Measurements from ENCODE around the gene NSUN6. TPM values are rescaled to one million over a fixed set of nuclear protein-coding genes. Genes with fewer than 3 reads are reported as not detected.
A peak's percentile ranks its signal among the peaks of the same experiment; 100 is the strongest.
"Not testable (repeated sequence)": the region's sequence is repeated elsewhere in the genome, so short reads cannot be mapped to it uniquely, and the experiment has no call there.

NSUN6 gene
- total and polyA plus RNA-seq, 10 of the 15 experiments (the other 5 are each of a cell fraction or from before 2014, with no cell fraction given) = 10.2 to 25.0 (median 15.6) TPM

DNA sequence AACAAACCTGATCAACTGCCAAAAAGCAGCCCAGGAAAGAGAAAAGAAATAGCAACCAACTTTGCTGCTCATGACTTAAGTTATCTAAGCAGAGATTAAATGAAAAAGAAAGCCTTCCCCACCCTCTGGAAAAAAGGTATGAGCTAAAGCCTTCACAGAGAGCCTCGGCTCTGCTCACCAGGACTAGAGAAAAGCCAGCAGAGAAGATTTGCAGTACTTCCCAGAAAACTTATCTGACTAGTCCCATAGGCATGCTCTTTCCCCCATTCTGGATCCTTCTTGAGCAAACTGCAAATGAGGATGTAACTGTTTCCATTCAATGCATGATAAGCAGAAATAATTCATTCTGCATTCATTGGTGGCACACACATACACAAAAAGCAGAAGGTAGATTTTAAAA is 27.7 kb downstream of the NSUN6 start:
- ChIA-PET RAD21 (ENCODE audit: unreplicated experiment) (interaction anchor here (1.0 kb wide), 1 partner anchor 33 kb away, joined by 3 read pairs; no protein-coding TSS in a partner anchor), POLR2A (interaction anchor here (0.6 kb wide), 1 partner anchor 127 kb away, joined by 4 read pairs; no protein-coding TSS in a partner anchor), SMC1A (ENCODE audit: uncharacterized antibody, unreplicated experiment) (interaction anchor here (0.6 kb wide), 1 partner anchor 860 kb away, joined by 3 read pairs; no protein-coding TSS in a partner anchor)
- BruUV-seq (replicated peaks); H3K79me2 ChIP-seq (ENCODE audit: control insufficient read depth, insufficient read depth, low read length); H3K9ac ChIP-seq (ENCODE audit: control insufficient read depth, insufficient read depth, low read length); DNase-seq (ENCODE audit: low read depth, low spot score); H3K4me2 ChIP-seq (ENCODE audit: control insufficient read depth, insufficient read depth); H3K27ac ChIP-seq (ENCODE audit: control insufficient read depth, insufficient read depth); H4K20me1 ChIP-seq (ENCODE audit: control insufficient read depth, insufficient read depth); H3K4me1 ChIP-seq (ENCODE audit: control insufficient read depth, insufficient read depth, low read length); FAIRE-seq; H3K9me3 ChIP-seq (replicated peaks; ENCODE audit: control insufficient read depth, insufficient read depth, low read length); H3K36me3 ChIP-seq (ENCODE audit: control insufficient read depth in 2 of 2, insufficient read depth in 2 of 2, low read length in 1 of 2); in situ Hi-C loops (cut with MboI); H2AFZ ChIP-seq (ENCODE audit: control insufficient read depth, low read depth, low read length); H3K27me3 ChIP-seq (replicated peaks in 1 of 2; ENCODE audit: control insufficient read depth in 2 of 2, insufficient read depth in 2 of 2, low read length in 1 of 2); ATAC-seq; H3K4me3 ChIP-seq; CTCF ChIA-PET; intact Hi-C loops (cut with micrococcal nuclease; ENCODE audit: unreplicated experiment): not testable (repeated sequence)
- WGBS (ENCODE audit: insufficient coverage, insufficient replicate concordance, low lambda C conversion rate, missing lambda C conversion rate) = 100% methylated on average over 1 of the region's 1 CpG

DNA sequence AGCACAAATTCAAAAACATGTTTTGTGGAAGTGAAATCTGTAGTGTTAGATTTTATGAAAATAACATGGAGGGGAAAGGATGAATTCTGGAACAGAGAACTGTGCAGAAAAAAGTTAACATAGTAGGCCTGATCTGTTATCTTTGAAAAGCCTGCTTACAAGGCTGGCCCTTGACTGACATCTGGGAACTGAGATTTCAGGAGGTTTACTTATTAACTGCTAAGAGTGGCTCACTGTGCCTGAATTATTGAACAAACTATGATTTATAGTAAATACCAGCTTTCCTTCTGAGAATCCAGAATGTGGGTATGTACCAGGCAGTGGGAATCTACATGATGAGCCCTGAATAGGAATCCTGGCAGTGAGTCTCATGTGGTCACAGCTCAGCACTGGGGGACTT is 30.5 kb downstream of the NSUN6 start:
- RAD21 ChIA-PET (ENCODE audit: unreplicated experiment) = no interaction called here

More for the DNA sequence above, 30.5 kb downstream of the NSUN6 start:
- H3K9me3 ChIP-seq (replicated peaks; ENCODE audit: control insufficient read depth, insufficient read depth, low read length) = no peaks in the 10 kb centered on the region
- no peak overlapping the region for H3K4me2 ChIP-seq (ENCODE audit: control insufficient read depth, insufficient read depth)
- H3K36me3 ChIP-seq (ENCODE audit: control insufficient read depth in 2 of 2, insufficient read depth in 2 of 2, low read length in 1 of 2) = no peaks in the 10 kb centered on the region; a peak in 1 of 4 replicates
- no peaks in the 10 kb centered on the region for H4K20me1 ChIP-seq (ENCODE audit: control insufficient read depth, insufficient read depth)
- H3K9ac ChIP-seq (ENCODE audit: control insufficient read depth, insufficient read depth, low read length) = no peak overlapping the region
- ATAC-seq = no peak
- no TSS peak for BruUV-seq (replicated peaks)
- FAIRE-seq = no peak
- TF ChIP-seq STAT1 (conservative IDR thresholded peaks at IDR 0.05) (no peak), RAD21 (IDR thresholded peaks at IDR 0.05; ENCODE audit: insufficient read depth, low read depth, low read length) (no peak), ZNF384 (IDR thresholded peaks at IDR 0.05; ENCODE audit: borderline replicate concordance, low read depth, low read length) (no peak)
- TF ChIP-seq, protein P1, sequence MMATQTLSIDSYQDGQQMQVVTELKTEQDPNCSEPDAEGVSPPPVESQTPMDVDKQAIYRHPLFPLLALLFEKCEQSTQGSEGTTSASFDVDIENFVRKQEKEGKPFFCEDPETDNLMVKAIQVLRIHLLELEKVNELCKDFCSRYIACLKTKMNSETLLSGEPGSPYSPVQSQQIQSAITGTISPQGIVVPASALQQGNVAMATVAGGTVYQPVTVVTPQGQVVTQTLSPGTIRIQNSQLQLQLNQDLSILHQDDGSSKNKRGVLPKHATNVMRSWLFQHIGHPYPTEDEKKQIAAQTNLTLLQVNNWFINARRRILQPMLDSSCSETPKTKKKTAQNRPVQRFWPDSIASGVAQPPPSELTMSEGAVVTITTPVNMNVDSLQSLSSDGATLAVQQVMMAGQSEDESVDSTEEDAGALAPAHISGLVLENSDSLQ (IDR thresholded peaks at IDR 0.05) = peak; percentile 22; the same call in 1 of the 2 replicates
- TF ChIP-seq, protein P2, sequence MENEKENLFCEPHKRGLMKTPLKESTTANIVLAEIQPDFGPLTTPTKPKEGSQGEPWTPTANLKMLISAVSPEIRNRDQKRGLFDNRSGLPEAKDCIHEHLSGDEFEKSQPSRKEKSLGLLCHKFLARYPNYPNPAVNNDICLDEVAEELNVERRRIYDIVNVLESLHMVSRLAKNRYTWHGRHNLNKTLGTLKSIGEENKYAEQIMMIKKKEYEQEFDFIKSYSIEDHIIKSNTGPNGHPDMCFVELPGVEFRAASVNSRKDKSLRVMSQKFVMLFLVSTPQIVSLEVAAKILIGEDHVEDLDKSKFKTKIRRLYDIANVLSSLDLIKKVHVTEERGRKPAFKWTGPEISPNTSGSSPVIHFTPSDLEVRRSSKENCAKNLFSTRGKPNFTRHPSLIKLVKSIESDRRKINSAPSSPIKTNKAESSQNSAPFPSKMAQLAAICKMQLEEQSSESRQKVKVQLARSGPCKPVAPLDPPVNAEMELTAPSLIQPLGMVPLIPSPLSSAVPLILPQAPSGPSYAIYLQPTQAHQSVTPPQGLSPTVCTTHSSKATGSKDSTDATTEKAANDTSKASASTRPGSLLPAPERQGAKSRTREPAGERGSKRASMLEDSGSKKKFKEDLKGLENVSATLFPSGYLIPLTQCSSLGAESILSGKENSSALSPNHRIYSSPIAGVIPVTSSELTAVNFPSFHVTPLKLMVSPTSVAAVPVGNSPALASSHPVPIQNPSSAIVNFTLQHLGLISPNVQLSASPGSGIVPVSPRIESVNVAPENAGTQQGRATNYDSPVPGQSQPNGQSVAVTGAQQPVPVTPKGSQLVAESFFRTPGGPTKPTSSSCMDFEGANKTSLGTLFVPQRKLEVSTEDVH (IDR thresholded peaks at IDR 0.05; ENCODE audit: low read depth, partially characterized antibody) = no peak
- ChIA-PET POLR2A (no interaction called here), SMC1A (ENCODE audit: uncharacterized antibody, unreplicated experiment) (no interaction called here), CTCF (no interaction called here)
- H2AFZ ChIP-seq (ENCODE audit: control insufficient read depth, low read depth, low read length) = no peak overlapping the region
- H3K27ac ChIP-seq (ENCODE audit: control insufficient read depth, insufficient read depth) = no peak overlapping the region
- in situ Hi-C loops (cut with MboI) (no loop called here), intact Hi-C loops (cut with micrococcal nuclease; ENCODE audit: unreplicated experiment) (no loop called here)
- H3K27me3 ChIP-seq (replicated peaks in 1 of 2; ENCODE audit: control insufficient read depth in 2 of 2, insufficient read depth in 2 of 2, low read length in 1 of 2) = no peaks in the 10 kb centered on the region
- H3K4me1 ChIP-seq (ENCODE audit: control insufficient read depth, insufficient read depth, low read length) = no peaks in the 10 kb centered on the region
- DNase-seq (ENCODE audit: low read depth, low spot score) = no peak
- no peaks in the 10 kb centered on the region for H3K79me2 ChIP-seq (ENCODE audit: control insufficient read depth, insufficient read depth, low read length)
- no peak overlapping the region for H3K4me3 ChIP-seq

Measured in GM12878 (cell line).